ENCODE measurements around the gene TIA1.

- TF ChIP-seq CTCF (IDR thresholded peaks at IDR 0.05) (no peak), POLR2A (IDR thresholded peaks at IDR 0.05) (no peak)
Measured at GRCh38 chr2:70250434-70250833, 2.0 kb upstream of the TIA1 start.
